HL-60 (cell line): ENCODE measurements around the gene FABP3.

ENCODE experiments used
- DNase-seq, 2 experiments: peaks; one replicate each; pipeline ENCODE4 v3.0.0-alpha.2; 2010 to 2020; ENCODE audit warnings: low read depth in 1 of 2, low spot score in 1 of 2
- H3K27ac ChIP-seq: fragments of 250-450 bp; sonication (Bioruptor Pico); replicated peaks from 2 replicates; pipeline ENCODE4 v1.5.1; 2020; ENCODE audit warnings: mild to moderate bottlenecking, moderate library complexity
- H3K27me3 ChIP-seq: fragments of 250-450 bp; sonication (Bioruptor Pico); 2 replicates; pipeline ENCODE4 v1.5.1; 2021; ENCODE audit warnings: mild to moderate bottlenecking, moderate library complexity; ENCODE audit not compliant: insufficient read depth, poor library complexity, severe bottlenecking
- H3K4me3 ChIP-seq: replicated peaks from 2 replicates; pipeline ENCODE4 v1.5.1; 2011; ENCODE audit warnings: mild to moderate bottlenecking, control low read depth, low read length; ENCODE audit not compliant: insufficient read depth
- GABPA ChIP-seq: IDR thresholded peaks from 2 replicates; pipeline ENCODE4 v1.6.1; 2012; ENCODE audit warnings: low read depth
- POLR2AphosphoS5 ChIP-seq: IDR thresholded peaks from 2 replicates; pipeline ENCODE4 v1.6.1; 2012; ENCODE audit warnings: low read depth
- REST ChIP-seq: IDR thresholded peaks from 2 replicates; pipeline ENCODE4 v1.6.1; 2012; ENCODE audit warnings: low read depth; ENCODE audit not compliant: insufficient replicate concordance
- SPI1 ChIP-seq: IDR thresholded peaks from 2 replicates; pipeline ENCODE4 v1.6.1; 2012; ENCODE audit warnings: low read depth, mild to moderate bottlenecking, borderline replicate concordance
- TF ChIP-seq, protein P1 (sequence below): IDR thresholded peaks from one replicate; pipeline ENCODE4 v1.5.1; 2011; ENCODE audit warnings: low read length, control low read depth, inconsistent platforms; ENCODE audit not compliant: insufficient read depth

FABP3 gene

GRCh38 chr1:31417148-31417547 lies 44.3 kb upstream of the FABP3 start:
- Histone ChIP-seq H3K27ac (no peak overlapping the region), H3K27me3 (peaks cover 15% of the 10 kb centered on the region), H3K4me3 (no peak overlapping the region)
- TF ChIP-seq, protein P1, sequence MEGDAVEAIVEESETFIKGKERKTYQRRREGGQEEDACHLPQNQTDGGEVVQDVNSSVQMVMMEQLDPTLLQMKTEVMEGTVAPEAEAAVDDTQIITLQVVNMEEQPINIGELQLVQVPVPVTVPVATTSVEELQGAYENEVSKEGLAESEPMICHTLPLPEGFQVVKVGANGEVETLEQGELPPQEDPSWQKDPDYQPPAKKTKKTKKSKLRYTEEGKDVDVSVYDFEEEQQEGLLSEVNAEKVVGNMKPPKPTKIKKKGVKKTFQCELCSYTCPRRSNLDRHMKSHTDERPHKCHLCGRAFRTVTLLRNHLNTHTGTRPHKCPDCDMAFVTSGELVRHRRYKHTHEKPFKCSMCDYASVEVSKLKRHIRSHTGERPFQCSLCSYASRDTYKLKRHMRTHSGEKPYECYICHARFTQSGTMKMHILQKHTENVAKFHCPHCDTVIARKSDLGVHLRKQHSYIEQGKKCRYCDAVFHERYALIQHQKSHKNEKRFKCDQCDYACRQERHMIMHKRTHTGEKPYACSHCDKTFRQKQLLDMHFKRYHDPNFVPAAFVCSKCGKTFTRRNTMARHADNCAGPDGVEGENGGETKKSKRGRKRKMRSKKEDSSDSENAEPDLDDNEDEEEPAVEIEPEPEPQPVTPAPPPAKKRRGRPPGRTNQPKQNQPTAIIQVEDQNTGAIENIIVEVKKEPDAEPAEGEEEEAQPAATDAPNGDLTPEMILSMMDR = no peak
- no peak for TF ChIP-seq REST
- no peak for TF ChIP-seq POLR2AphosphoS5
- TF ChIP-seq GABPA = no peak
- TF ChIP-seq SPI1 = no peak
- no peak for DNase-seq

DNA sequence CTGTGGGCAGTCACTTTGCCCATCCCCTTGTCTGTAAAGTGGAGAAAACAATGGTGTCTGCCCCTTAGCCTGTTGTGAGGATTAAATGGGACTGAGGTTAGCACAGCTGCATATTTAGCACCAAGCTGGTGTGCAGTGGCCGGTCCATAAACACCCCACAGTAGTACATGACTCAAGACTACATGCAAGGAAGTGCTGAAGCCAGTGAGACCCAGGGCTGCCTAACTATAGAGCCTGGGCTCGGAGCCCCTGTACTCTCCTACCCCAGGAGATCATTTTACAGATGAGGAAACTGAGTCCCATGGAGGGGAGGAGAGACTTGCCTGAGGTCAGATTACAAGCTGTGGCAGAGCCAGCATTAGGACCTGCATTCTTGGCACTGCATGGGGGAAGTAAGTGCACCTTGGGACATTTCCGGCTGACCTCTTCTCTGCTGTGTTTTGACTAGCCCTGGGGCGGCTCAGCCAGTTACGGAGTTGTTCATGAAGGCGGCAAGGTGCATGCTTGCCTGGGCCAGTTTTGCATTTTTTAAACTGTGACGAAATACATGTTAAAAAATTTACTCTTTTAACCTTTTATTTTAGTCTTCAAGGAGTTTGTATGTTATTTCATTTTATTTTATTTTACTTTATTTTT lies 43.3 kb upstream of the FABP3 start:
- H3K27ac ChIP-seq = no peak overlapping the region
- TF ChIP-seq SPI1 (no peak), POLR2AphosphoS5 (no peak)
- TF ChIP-seq, protein P1 = no peak
- no peak for DNase-seq

GRCh38 chr1:31415658-31416057 lies 42.8 kb upstream of the FABP3 start:
- TF ChIP-seq, protein P1 = no peak
- no peak for TF ChIP-seq POLR2AphosphoS5
- no peak for TF ChIP-seq REST
- TF ChIP-seq SPI1 = no peak
- TF ChIP-seq GABPA = no peak
- no peak for DNase-seq
- Histone ChIP-seq H3K27me3 (peaks cover 17% of the 10 kb centered on the region), H3K4me3 (no peak overlapping the region), H3K27ac (no peak overlapping the region)

More for the DNA sequence above, 43.3 kb upstream of the FABP3 start:
- peaks cover 17% of the 10 kb centered on the region for H3K27me3 ChIP-seq
- no peak overlapping the region for H3K4me3 ChIP-seq

DNA sequence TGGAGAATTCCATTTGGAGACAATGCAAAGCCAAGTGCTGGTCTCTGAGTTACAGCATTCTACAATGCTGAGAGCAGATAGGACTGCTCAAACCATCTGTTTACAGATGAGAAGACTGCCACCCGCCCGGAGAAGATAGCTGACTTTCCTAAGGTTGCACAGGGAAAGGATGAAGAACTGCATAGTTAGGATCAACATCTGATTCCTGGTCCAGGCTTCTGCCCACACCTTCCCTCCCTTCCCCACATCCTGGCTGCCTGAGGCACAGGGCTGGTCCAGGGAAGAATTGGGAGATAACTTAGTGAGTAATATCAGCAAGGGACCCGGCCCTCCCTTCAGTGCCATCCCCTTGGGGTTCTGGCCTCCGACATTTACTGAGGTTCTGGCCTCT lies 42.1 kb upstream of the FABP3 start:
- DNase-seq = no peak
- no peak overlapping the region for H3K4me3 ChIP-seq
- H3K27me3 ChIP-seq = peaks cover 17% of the 10 kb centered on the region
- TF ChIP-seq POLR2AphosphoS5 = no peak
- no peak for TF ChIP-seq GABPA
- no peak for TF ChIP-seq REST
- no peak for TF ChIP-seq SPI1
- TF ChIP-seq, protein P1 = no peak
- no peak overlapping the region for H3K27ac ChIP-seq
